Body of pancreas (tissue), 4 donors: Measurements from ENCODE around the gene BCAR1. TPM values are rescaled to one million over a fixed set of nuclear protein-coding genes. Genes with fewer than 3 reads are reported as not detected.
A peak's percentile ranks its signal among the peaks of the same experiment; 100 is the strongest.
"Not testable (repeated sequence)": the region's sequence is repeated elsewhere in the genome, so short reads cannot be mapped to it uniquely, and the experiment has no call there.

Source experiments
- ATAC-seq: fragments of 150-250 bp; one replicate; pipeline ENCODE4 v1.9.1; 2016
- DNase-seq, 4 donors: peaks; one replicate each; pipeline ENCODE4 v3.0.0-alpha.2; 2019
- H3K27ac ChIP-seq, 4 donors: fragments of 200-600 bp; sonication (generic); 1 replicate in 3 of 4; 2 replicates in 1 of 4; pipeline versions ENCODE4 v1.5.1 to v1.6.1; 2016 to 2019; ENCODE audit warnings: mild to moderate bottlenecking in 1 of 4, mixed read lengths in 1 of 4, moderate library complexity in 1 of 4
- H3K27me3 ChIP-seq, 2 donors: fragments of 200-600 bp; sonication (generic); one replicate each; pipeline ENCODE4 v1.6.0; 2016; ENCODE audit warnings: mild to moderate bottlenecking in 1 of 2
- H3K36me3 ChIP-seq, 2 donors: fragments of 200-600 bp; sonication (generic); replicated peaks in 1 of 2; 2 replicates each; pipeline ENCODE4 v1.5.1; 2016; ENCODE audit warnings: low read depth in 2 of 2; ENCODE audit not compliant: insufficient read depth in 1 of 2
- H3K4me1 ChIP-seq: fragments of 200-600 bp; sonication (generic); one replicate; pipeline ENCODE4 v1.6.0; 2016
- H3K4me3 ChIP-seq, 2 donors: fragments of 200-600 bp; sonication (generic); 1 replicate in 1 of 2; 2 replicates in 1 of 2; pipeline ENCODE4 v1.5.1; 2016 to 2019
- H3K9me3 ChIP-seq, 3 donors: fragments of 200-600 bp; sonication (generic); 1 replicate in 2 of 3; 2 replicates in 1 of 3; pipeline ENCODE4 v1.5.1; 2016
- POLR2A ChIP-seq, 3 donors: fragments of 450-650 bp; IDR thresholded peaks; one replicate each; pipeline ENCODE4 v1.6.1; 2016; ENCODE audit warnings: antibody characterized with exemption in 3 of 3, mild to moderate bottlenecking in 2 of 3
- WGBS, 2 donors: methylation state at CpG; one replicate each; pipeline ENCODE4 v1.1.5; 2017; 5-methylcytosine and 5-hydroxymethylcytosine counted together
- intact Hi-C: fragments of 100-400 bp; cut with DNase I; formaldehyde crosslinking; loops from one replicate; pipeline ENCODE4 v1.15.1; 2023
- total RNA-seq, 2 donors: library from RNA; depleted of rRNA; stranded (reverse); fragments of >200 nt; gene quantifications; one replicate each; pipeline ENCODE4 v1.1.0, GENCODE V29; 2016
- TF ChIP-seq, protein P1 (sequence below), 7 experiments: fragments of 450-650 bp in 4 of 7; fragments of 200-600 bp in 3 of 7; sonication (generic) in 3 of 7; IDR thresholded peaks; one replicate each; pipeline ENCODE4 v1.5.1; 2016 to 2019; ENCODE audit warnings: antibody characterized with exemption in 7 of 7

The BCAR1 gene
- total RNA-seq, 2 donors from 2014 or later: 61.0 to 72.8 TPM

DNA sequence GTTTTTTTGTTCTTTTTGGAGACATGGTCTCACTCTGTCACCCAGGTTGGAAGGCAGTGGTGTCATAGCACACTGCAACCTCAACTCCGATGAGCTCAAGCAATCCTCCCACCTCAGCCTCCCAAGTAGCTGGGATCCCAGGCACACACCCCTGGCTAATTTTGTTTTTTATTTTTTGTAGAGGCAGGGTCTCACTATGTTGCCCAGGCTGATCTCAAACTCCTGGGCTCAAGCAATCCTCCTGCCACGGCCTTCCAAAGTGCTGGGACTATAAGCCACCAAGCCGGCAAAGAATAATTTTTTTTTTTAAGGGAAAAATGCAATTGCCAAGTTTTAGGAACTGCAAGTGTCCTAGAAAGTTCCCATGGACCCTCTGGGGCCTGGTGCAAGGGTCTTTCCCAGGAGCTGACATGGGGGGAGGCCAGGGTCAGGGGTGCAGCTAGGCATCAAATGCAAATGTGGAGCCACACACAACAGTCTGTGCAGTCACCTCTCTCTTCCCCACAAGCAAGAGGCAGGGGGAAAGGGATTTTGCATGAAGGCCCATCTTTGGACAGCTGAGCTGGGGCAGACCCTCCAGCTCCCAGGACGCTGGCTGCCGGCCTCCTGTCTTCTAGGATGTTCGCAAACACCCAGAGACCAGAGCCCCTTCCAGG, 20.1 kb upstream of the BCAR1 start:
- ATAC-seq (no peak), DNase-seq (no peak)
- intact Hi-C loops: no loop called here
- TF ChIP-seq POLR2A (IDR thresholded peaks at IDR 0.05): no peak
- TF ChIP-seq, protein P1, sequence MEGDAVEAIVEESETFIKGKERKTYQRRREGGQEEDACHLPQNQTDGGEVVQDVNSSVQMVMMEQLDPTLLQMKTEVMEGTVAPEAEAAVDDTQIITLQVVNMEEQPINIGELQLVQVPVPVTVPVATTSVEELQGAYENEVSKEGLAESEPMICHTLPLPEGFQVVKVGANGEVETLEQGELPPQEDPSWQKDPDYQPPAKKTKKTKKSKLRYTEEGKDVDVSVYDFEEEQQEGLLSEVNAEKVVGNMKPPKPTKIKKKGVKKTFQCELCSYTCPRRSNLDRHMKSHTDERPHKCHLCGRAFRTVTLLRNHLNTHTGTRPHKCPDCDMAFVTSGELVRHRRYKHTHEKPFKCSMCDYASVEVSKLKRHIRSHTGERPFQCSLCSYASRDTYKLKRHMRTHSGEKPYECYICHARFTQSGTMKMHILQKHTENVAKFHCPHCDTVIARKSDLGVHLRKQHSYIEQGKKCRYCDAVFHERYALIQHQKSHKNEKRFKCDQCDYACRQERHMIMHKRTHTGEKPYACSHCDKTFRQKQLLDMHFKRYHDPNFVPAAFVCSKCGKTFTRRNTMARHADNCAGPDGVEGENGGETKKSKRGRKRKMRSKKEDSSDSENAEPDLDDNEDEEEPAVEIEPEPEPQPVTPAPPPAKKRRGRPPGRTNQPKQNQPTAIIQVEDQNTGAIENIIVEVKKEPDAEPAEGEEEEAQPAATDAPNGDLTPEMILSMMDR (IDR thresholded peaks at IDR 0.05): no peak
- Histone ChIP-seq H3K4me3 (no peak overlapping the region), H3K4me1 (peaks cover 19% of the 10 kb centered on the region), H3K36me3 (no peaks in the 10 kb centered on the region), H3K27me3 (no peaks in the 10 kb centered on the region), H3K9me3 (no peaks in the 10 kb centered on the region), H3K27ac (no peak overlapping the region)
- 88 to 97% methylated on average over 3 to 4 of the region's 6 CpGs for WGBS, 2 donors

GRCh38 chr16:75269358-75269757, 17.9 kb upstream of the BCAR1 start:
- H3K27ac ChIP-seq, ATAC-seq, H3K36me3 ChIP-seq, DNase-seq, H3K4me3 ChIP-seq, H3K27me3 ChIP-seq, H3K9me3 ChIP-seq, intact Hi-C loops: not testable (repeated sequence)
- 72% methylated on average over 9 of the region's 9 CpGs for WGBS, 2 donors
- peaks cover 32% of the 10 kb centered on the region for H3K4me1 ChIP-seq

DNA sequence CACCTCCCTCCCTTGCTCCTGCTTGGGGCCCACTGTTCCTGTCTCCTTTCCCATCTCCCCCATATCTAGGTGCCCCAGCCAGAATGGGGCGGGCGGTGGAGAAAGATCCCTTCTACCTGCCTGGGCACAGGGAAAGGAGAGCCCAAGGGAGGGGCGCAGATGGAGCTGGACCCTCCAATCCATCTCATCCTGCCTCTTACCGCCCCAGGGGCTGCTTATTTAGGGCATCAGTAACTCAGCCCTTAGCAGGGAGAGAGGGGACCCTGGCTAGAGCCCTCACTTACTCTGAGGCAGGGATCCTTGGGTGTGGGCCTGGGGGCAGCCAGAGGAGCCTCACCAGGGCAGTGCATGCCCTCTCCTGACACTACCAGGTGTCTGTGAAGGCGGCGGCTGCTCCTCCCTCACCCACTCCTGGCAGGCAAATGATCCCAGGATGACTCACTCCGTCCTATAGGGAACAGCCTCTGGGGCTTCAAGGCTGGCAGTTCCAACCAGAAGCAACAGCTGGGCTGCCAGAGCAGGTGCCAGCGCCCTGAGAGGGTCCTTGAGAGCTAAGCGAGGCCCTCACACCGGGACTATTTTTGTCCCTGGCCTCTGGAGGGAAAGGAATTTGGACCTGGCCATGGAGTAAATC, 16.3 kb upstream of the BCAR1 start:
- peaks cover 48% of the 10 kb centered on the region for H3K4me1 ChIP-seq
- 51 to 75% methylated on average over 3 to 10 of the region's 10 CpGs for WGBS, 2 donors
- H3K9me3 ChIP-seq: no peaks in the 10 kb centered on the region
- peak; percentile 65 for ATAC-seq
- no peaks in the 10 kb centered on the region for H3K36me3 ChIP-seq
- intact Hi-C loops: no loop called here
- no peak overlapping the region for H3K4me3 ChIP-seq
- peak; percentile 76 to 95 (median 89) for DNase-seq
- H3K27me3 ChIP-seq: no peaks in the 10 kb centered on the region
- TF ChIP-seq POLR2A (IDR thresholded peaks at IDR 0.05): peak in 2 of 3 donors; percentile 39 to 46
- TF ChIP-seq, protein P1 (IDR thresholded peaks at IDR 0.05): peak in 1 of 7 experiments; percentile 9
- H3K27ac ChIP-seq: peak overlapping the region; percentile 59 to 75 (median 64)

DNA sequence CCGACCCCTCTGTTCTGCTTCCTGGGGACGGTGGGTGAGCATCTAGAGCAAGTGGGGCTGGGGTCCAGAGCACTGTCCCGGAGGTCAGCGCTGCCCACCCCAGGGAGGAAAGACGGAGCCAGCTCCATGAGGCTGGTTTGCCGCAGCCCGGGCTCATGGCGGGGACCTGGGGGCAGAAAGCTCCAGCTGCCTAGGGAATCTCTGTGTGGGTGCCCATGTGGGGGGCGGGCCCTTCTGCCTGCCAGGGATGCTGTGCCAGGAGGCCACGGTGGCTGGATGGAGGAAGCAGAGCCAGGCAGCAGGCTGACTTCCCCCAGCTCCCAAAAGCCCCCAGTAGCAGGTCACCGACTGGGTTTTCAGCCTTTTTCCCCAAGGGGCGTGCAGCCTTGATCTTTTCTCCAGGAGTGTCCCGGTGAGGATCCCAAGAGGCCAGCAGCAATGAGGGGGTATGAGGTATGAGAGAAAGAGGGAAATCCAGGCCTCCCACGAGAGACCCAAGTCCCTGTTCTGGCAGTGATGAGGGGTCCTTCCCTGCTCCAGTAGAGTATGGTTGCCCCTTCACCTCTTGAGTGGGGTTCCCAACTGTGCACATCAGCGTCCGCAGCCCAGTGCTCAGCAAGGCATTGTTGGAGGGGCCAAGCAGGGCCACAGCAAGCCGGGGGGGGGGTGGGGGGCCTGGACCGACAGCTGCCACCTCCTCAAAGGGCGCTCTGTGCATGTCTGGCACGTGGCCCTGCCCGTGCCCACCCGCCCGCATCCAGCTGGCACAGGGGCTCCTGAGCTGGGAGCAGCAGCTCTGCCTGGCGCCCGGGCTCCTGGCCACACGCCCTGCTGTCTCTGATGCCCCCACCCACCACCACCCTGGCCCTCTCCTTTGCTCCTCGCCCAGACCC, 15.6 kb upstream of the BCAR1 start:
- Histone ChIP-seq H3K9me3 (no peaks in the 10 kb centered on the region), H3K27me3 (no peaks in the 10 kb centered on the region), H3K4me3 (peak overlapping the region in 1 of 2 donors; percentile 14), H3K27ac (peak overlapping the region; percentile 59 to 93 (median 86)), H3K4me1 (peaks cover 55% of the 10 kb centered on the region), H3K36me3 (no peaks in the 10 kb centered on the region)
- 84 to 87% methylated on average over 18 to 25 of the region's 27 CpGs for WGBS, 2 donors
- no peak for TF ChIP-seq POLR2A (IDR thresholded peaks at IDR 0.05)
- TF ChIP-seq, protein P1 (IDR thresholded peaks at IDR 0.05): no peak
- DNase-seq: peak in 1 of 4 donors; percentile 23
- ATAC-seq: no peak
- intact Hi-C loops: no loop called here
